ENCODE results near the gene HRC.

DNA sequence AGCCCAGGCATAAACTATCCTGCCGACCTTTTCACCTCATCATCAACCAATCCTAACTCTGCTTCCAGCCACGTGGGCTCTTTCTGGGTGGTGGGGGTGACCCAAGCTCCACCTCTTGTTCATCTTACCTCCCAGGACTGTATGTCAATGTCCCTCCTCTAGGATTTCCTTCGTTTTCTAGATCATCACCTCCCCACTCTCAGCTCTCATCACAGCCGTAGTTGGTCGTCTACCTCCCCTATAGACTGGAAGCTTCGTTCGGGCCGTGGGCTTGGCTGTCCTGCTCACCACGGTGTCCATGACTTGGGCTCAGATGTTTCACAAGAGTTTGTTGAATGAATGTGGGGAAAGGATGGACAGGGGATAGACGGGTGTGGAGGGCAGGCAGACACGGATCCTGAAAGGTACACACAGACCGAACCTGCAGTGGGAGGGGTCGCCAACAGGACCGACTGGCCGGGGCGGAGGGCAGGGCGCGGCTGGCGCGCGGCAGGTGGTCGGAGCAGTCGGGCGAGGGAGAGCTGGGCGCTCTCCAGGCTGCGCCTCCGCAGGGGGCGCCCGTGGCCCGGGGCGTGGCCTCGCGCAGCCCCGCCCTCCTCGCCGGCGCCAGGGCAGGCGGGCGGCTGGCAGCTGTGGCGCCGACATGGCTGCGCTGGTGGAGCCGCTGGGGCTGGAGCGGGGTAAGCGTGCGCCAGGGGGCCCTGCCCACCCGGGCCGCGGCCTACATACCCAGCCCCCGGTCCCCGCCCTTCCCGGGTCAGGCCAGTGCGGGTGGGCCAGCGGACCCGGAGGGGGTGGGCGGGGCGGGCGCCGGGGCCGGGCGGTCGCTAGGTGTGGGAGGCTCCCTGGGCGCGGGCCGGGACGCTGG, 41.2 kb downstream of the HRC start, which contains the start of gene LIN7B:
- no peak for TF ChIP-seq POLR2AphosphoS5 (IDR thresholded peaks at IDR 0.05; ENCODE audit: low read depth, low read length)
- TF ChIP-seq, protein P1, sequence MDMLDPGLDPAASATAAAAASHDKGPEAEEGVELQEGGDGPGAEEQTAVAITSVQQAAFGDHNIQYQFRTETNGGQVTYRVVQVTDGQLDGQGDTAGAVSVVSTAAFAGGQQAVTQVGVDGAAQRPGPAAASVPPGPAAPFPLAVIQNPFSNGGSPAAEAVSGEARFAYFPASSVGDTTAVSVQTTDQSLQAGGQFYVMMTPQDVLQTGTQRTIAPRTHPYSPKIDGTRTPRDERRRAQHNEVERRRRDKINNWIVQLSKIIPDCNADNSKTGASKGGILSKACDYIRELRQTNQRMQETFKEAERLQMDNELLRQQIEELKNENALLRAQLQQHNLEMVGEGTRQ (IDR thresholded peaks at IDR 0.05; ENCODE audit: low read length) = peak; percentile 90
- TF ChIP-seq SP1 (IDR thresholded peaks at IDR 0.05; ENCODE audit: low read depth, low read length) = no peak
- no peak for TF ChIP-seq SRF (IDR thresholded peaks at IDR 0.05; ENCODE audit: low read depth, low read length)
- no peak for TF ChIP-seq GTF2F1 (IDR thresholded peaks at IDR 0.05; ENCODE audit: borderline replicate concordance, low read depth, low read length)
- TF ChIP-seq, protein P2, sequence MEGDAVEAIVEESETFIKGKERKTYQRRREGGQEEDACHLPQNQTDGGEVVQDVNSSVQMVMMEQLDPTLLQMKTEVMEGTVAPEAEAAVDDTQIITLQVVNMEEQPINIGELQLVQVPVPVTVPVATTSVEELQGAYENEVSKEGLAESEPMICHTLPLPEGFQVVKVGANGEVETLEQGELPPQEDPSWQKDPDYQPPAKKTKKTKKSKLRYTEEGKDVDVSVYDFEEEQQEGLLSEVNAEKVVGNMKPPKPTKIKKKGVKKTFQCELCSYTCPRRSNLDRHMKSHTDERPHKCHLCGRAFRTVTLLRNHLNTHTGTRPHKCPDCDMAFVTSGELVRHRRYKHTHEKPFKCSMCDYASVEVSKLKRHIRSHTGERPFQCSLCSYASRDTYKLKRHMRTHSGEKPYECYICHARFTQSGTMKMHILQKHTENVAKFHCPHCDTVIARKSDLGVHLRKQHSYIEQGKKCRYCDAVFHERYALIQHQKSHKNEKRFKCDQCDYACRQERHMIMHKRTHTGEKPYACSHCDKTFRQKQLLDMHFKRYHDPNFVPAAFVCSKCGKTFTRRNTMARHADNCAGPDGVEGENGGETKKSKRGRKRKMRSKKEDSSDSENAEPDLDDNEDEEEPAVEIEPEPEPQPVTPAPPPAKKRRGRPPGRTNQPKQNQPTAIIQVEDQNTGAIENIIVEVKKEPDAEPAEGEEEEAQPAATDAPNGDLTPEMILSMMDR (IDR thresholded peaks at IDR 0.05; ENCODE audit: control extremely low read depth in 1 of 3, insufficient read depth in 1 of 3, low read depth in 1 of 3, low read length in 3 of 3) = peak in 2 of 3 experiments; percentile 12 to 19; a peak in 2 of 4 replicates
- no peak for TF ChIP-seq EZH2 (IDR thresholded peaks at IDR 0.05; ENCODE audit: low read depth, low read length, severe bottlenecking)
- TF ChIP-seq POLR2A (IDR thresholded peaks at IDR 0.05; ENCODE audit: control extremely low read depth in 1 of 2, low read depth in 2 of 2, low read length in 2 of 2) = no peak
- no peak for TF ChIP-seq MAFK (IDR thresholded peaks at IDR 0.05; ENCODE audit: low read depth, low read length)

Data from H1 (cell line).